Activated B cell treated with CpG ODN at 0.5 μM for 24 hours (primary cell): ENCODE results near the gene GALNT17. TPM values are rescaled to one million over a fixed set of nuclear protein-coding genes. Genes with fewer than 3 reads are reported as not detected.

Experiments
- ATAC-seq: fragments of 200-7000 bp; cut with Tn5 transposase; one replicate; pipeline ENCODE4 v1.10.0; 2021; ENCODE audit warnings: low read depth, mild to moderate bottlenecking, moderate library complexity
- CTCF ChIA-PET: fragments of 350-600 bp; sonication (Branson Sonifier 250); formaldehyde crosslinking; loops from one replicate; lab custom pipeline; 2021; ENCODE audit warnings: antibody characterized with exemption; lab: Charles Lee
- POLR2A ChIA-PET: fragments of 350-600 bp; sonication (Branson Sonifier 250); formaldehyde crosslinking; loops from one replicate; lab custom pipeline; 2021; ENCODE audit warnings: antibody characterized with exemption; lab: Charles Lee
- DNase-seq: peaks from one replicate; pipeline ENCODE4 v3.0.0; 2022
- H3K27ac Mint-ChIP-seq: one replicate; pipeline ENCODE4 v1.8.0; 2020; ENCODE audit warnings: mixed read lengths
- H3K27me3 Mint-ChIP-seq: one replicate; pipeline ENCODE4 v1.8.0; 2021; ENCODE audit warnings: mixed read lengths
- H3K36me3 Mint-ChIP-seq: one replicate; pipeline ENCODE4 v1.8.0; 2021; ENCODE audit warnings: low read depth, mixed read lengths
- H3K4me1 Mint-ChIP-seq: one replicate; pipeline ENCODE4 v1.8.0; 2021; ENCODE audit warnings: mixed read lengths
- H3K4me3 Mint-ChIP-seq: one replicate; pipeline ENCODE4 v1.8.0; 2020; ENCODE audit warnings: mild to moderate bottlenecking, mixed read lengths
- H3K9me3 Mint-ChIP-seq: one replicate; pipeline ENCODE4 v1.8.0; 2020; ENCODE audit warnings: mixed read lengths
- intact Hi-C: fragments of 100-400 bp; cut with micrococcal nuclease; formaldehyde crosslinking; loops from one replicate; pipeline ENCODE4 v1.15.1; 2024
- total RNA-seq: library from RNA; stranded (reverse); gene quantifications from 2 replicates; pipeline ENCODE4 v1.2.3, GENCODE V29; 2022
- TF ChIP-seq, protein P1 (sequence below): fragments of 200-600 bp; IDR thresholded peaks from one replicate; pipeline ENCODE4 v1.8.0; 2022; ENCODE audit warnings: antibody characterized with exemption, mild to moderate bottlenecking

GALNT17 gene
- total RNA-seq, 1 donor from 2014 or later = not detected

- ATAC-seq (no peak), DNase-seq (no peak)
- intact Hi-C loops = no loop called here
- POLR2A ChIA-PET = no interaction called here
- TF ChIP-seq, protein P1, sequence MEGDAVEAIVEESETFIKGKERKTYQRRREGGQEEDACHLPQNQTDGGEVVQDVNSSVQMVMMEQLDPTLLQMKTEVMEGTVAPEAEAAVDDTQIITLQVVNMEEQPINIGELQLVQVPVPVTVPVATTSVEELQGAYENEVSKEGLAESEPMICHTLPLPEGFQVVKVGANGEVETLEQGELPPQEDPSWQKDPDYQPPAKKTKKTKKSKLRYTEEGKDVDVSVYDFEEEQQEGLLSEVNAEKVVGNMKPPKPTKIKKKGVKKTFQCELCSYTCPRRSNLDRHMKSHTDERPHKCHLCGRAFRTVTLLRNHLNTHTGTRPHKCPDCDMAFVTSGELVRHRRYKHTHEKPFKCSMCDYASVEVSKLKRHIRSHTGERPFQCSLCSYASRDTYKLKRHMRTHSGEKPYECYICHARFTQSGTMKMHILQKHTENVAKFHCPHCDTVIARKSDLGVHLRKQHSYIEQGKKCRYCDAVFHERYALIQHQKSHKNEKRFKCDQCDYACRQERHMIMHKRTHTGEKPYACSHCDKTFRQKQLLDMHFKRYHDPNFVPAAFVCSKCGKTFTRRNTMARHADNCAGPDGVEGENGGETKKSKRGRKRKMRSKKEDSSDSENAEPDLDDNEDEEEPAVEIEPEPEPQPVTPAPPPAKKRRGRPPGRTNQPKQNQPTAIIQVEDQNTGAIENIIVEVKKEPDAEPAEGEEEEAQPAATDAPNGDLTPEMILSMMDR = no peak
- CTCF ChIA-PET = no interaction called here
- H3K36me3 Mint-ChIP-seq = no peaks in the 10 kb centered on the region
- H3K4me3 Mint-ChIP-seq = no peak overlapping the region
- no peaks in the 10 kb centered on the region for H3K4me1 Mint-ChIP-seq
- H3K9me3 Mint-ChIP-seq = peaks cover 3% of the 10 kb centered on the region
- no peak overlapping the region for H3K27ac Mint-ChIP-seq
- H3K27me3 Mint-ChIP-seq = no peaks in the 10 kb centered on the region
Observed at GRCh38 chr7:71555758-71556157, 423.8 kb downstream of the GALNT17 start.

- Mint-ChIP-seq H3K9me3 (peaks cover 4% of the 10 kb centered on the region), H3K27ac (no peak overlapping the region), H3K36me3 (no peaks in the 10 kb centered on the region), H3K4me1 (no peaks in the 10 kb centered on the region), H3K4me3 (no peak overlapping the region), H3K27me3 (no peaks in the 10 kb centered on the region)
- POLR2A ChIA-PET = no interaction called here
- no peak for DNase-seq
- TF ChIP-seq, protein P1 = no peak
- ATAC-seq = no peak
- intact Hi-C loops = no loop called here
- CTCF ChIA-PET = no interaction called here
Observed at GRCh38 chr7:71558806-71559613, 427.1 kb downstream of the GALNT17 start.

DNA sequence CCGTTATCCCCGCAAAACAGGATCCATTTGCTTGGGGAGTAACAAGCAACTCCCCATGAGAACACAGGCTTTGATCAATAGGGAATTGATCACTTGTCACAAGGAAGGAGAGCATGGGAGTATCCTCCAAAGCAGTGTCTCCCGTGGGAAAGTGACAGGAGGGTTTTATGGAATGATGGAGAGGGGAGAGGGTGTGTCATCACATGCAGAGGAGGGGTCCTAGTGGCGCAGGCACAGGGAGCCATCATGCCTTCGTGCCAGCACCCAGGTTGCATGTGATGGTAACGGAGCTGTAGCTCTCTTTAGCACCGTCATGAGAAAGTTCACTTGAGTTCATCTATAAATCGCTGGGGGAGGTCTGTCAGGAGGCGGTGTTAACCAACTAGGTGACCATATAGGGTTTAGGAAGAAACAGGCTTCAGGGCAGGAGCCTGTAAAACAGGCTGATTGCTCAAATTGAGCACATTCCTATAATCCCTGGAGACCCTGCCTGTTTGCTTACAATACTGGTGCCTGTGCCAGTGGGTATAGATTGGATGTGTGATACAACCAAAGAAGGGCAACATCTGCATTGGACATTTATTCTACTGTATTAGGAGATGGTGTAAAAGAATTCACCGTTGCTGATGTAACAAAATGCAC is 428.5 kb downstream of the GALNT17 start:
- intact Hi-C loops = no loop called here
- Mint-ChIP-seq H3K9me3 (peaks cover 4% of the 10 kb centered on the region), H3K27ac (no peak overlapping the region), H3K4me1 (no peaks in the 10 kb centered on the region), H3K36me3 (no peaks in the 10 kb centered on the region), H3K4me3 (no peak overlapping the region), H3K27me3 (no peaks in the 10 kb centered on the region)
- ATAC-seq (no peak), DNase-seq (no peak)
- ChIA-PET POLR2A (no interaction called here), CTCF (no interaction called here)
- TF ChIP-seq, protein P1 = no peak

DNA sequence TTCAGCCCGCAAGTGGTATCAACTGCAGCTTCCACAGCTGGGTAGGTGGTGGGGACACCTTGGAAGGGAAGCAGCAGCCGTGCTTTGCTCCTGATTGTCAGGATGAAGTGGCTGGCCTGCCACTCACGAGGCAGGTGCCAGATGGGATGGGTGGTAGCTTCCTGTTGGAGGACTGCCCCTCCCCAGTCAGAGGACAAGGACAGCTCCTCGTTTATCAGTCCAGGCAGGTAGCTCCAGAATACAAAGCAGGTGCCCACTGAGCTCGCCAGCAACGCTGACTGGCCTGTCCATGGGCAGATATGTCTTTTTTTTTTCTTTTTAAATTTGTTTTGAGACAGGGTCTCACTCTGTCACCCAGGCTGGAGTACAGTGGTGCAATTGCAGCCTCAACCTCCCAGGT is 431.3 kb downstream of the GALNT17 start:
- H3K9me3 Mint-ChIP-seq = peaks cover 4% of the 10 kb centered on the region
- no peaks in the 10 kb centered on the region for H3K27me3 Mint-ChIP-seq
- no peaks in the 10 kb centered on the region for H3K36me3 Mint-ChIP-seq
- CTCF ChIA-PET = no interaction called here
- no peak overlapping the region for H3K27ac Mint-ChIP-seq
- POLR2A ChIA-PET = no interaction called here
- no peaks in the 10 kb centered on the region for H3K4me1 Mint-ChIP-seq
- no peak overlapping the region for H3K4me3 Mint-ChIP-seq
- DNase-seq (no peak), ATAC-seq (no peak)
- intact Hi-C loops = no loop called here
- TF ChIP-seq, protein P1 = no peak

DNA sequence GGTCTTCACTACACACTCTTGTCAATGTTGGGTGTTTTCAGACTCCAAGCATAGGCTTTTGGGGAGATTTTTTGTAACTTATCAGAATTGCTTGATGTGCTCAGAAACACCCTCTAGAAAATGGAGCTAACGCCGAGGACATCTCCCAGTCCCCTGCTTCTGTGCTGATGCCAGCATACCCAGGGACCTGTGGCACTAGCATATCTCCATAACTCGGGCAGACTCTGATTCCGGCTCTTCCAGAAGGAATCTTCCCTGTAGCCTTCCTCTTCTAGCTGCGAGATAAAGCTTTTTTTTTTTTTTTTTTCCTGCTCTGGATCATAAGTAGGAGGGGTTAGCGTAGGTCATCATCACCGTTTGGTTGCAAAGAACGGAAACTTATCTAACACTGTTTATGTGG is 434.4 kb downstream of the GALNT17 start:
- no peak overlapping the region for H3K4me3 Mint-ChIP-seq
- DNase-seq (no peak), ATAC-seq (no peak)
- no peaks in the 10 kb centered on the region for H3K27me3 Mint-ChIP-seq
- H3K9me3 Mint-ChIP-seq = peaks cover 13% of the 10 kb centered on the region
- no peaks in the 10 kb centered on the region for H3K36me3 Mint-ChIP-seq
- intact Hi-C loops = no loop called here
- H3K27ac Mint-ChIP-seq = no peak overlapping the region
- ChIA-PET POLR2A (no interaction called here), CTCF (no interaction called here)
- TF ChIP-seq, protein P1 = no peak
- no peaks in the 10 kb centered on the region for H3K4me1 Mint-ChIP-seq
